ENCODE measurements around the gene C11orf54. TPM values are rescaled to one million over a fixed set of nuclear protein-coding genes. Genes with fewer than 3 reads are reported as not detected.
"Not testable (repeated sequence)": the region's sequence is repeated elsewhere in the genome, so short reads cannot be mapped to it uniquely, and the experiment has no call there.

C11orf54 gene
- total and polyA plus RNA-seq, 5 donors from 2014 or later = 15.3 to 23.2 (median 20.9) TPM

DNA sequence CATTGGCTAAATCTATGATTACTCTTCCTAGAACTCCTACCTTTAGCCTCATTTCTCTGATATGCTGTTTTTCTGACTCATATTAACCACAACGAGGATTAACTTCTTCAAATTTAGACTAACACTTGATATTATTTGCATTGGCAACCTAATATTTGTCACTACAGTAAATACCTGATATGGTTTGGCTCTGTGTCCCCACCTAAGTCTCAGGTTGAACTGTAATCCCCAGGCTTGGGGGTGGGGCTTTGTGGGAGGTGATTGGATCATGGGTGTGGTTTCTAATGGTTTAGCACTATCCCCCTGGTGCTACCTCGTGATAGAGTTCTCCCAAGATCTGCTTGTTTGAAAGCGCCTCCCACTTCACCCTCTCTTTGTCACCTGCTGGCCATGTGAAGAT lies 25.5 kb downstream of the C11orf54 start:
- Mint-ChIP-seq H3K9me3 (peaks cover 0 to 9% (median 2%) of the 10 kb centered on the region in 7 donors), H3K27ac (peak overlapping the region in 1 of 3 donors; percentile 14), H3K36me3 (peaks cover 14% of the 10 kb centered on the region), H3K4me1 (peaks cover 0 to 5% (median 0%) of the 10 kb centered on the region in 4 donors), H3K4me3 (no peak overlapping the region), H3K27me3 (no peaks in the 10 kb centered on the region)
- DNase-seq (no peak), ATAC-seq (ENCODE audit: low read depth in 2 of 2) (no peak)
- Histone ChIP-seq H3K4me1 (ENCODE audit: control insufficient read depth, insufficient read depth, low read length, poor library complexity, severe bottlenecking) (no peaks in the 10 kb centered on the region), H3K36me3 (ENCODE audit: control insufficient read depth, insufficient read depth, low read length) (peaks cover 15% of the 10 kb centered on the region), H3K4me3 (ENCODE audit: low read depth, low read length) (no peak overlapping the region), H3K27ac (ENCODE audit: insufficient read depth, low read length, poor library complexity, severe bottlenecking) (no peak overlapping the region), H3K27me3 (ENCODE audit: control insufficient read depth, insufficient read depth, low read length) (no peaks in the 10 kb centered on the region), H3K9me3 (ENCODE audit: control insufficient read depth in 2 of 2, low read length in 2 of 2) (peaks cover 4 to 5% of the 10 kb centered on the region in 2 experiments)

DNA sequence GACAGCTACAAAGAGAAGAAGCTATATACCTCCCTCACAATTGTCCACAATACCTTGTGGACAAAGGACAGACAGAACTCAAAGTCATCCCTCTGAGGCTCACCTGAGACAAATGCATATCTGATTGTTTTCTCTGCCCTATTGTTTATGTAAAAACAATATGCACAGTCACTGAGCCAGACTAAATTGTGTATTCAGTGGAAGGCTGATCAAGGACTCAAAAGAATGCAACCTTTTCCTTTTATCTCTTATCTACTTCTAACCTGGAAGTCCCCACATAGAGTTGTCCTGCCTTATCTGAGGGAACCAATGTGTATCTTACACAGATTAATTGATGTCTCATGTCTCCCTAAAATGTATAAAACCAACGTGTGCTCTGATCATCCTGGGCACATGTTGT lies 28.7 kb downstream of the C11orf54 start:
- H3K27me3 ChIP-seq (ENCODE audit: control insufficient read depth, insufficient read depth, low read length) = no peaks in the 10 kb centered on the region
- Mint-ChIP-seq H3K4me3 (no peak overlapping the region), H3K4me1 (peaks cover 0 to 7% (median 0%) of the 10 kb centered on the region in 4 donors), H3K27ac (peak overlapping the region in 1 of 3 donors; percentile 44), H3K9me3 (peaks cover 0 to 9% (median 2%) of the 10 kb centered on the region in 7 donors), H3K36me3 (peaks cover 5% of the 10 kb centered on the region), H3K27me3 (no peaks in the 10 kb centered on the region)
- no peak for DNase-seq
- H3K9me3 ChIP-seq (ENCODE audit: control insufficient read depth in 2 of 2, low read length in 2 of 2) = peaks cover 4 to 5% of the 10 kb centered on the region in 2 experiments
- no peak for ATAC-seq (ENCODE audit: low read depth in 2 of 2)
- H3K4me1 ChIP-seq (ENCODE audit: control insufficient read depth, insufficient read depth, low read length, poor library complexity, severe bottlenecking) = no peaks in the 10 kb centered on the region
- no peak overlapping the region for H3K27ac ChIP-seq (ENCODE audit: insufficient read depth, low read length, poor library complexity, severe bottlenecking)
- no peaks in the 10 kb centered on the region for H3K36me3 ChIP-seq (ENCODE audit: control insufficient read depth, insufficient read depth, low read length)
- no peak overlapping the region for H3K4me3 ChIP-seq (ENCODE audit: low read depth, low read length)

DNA sequence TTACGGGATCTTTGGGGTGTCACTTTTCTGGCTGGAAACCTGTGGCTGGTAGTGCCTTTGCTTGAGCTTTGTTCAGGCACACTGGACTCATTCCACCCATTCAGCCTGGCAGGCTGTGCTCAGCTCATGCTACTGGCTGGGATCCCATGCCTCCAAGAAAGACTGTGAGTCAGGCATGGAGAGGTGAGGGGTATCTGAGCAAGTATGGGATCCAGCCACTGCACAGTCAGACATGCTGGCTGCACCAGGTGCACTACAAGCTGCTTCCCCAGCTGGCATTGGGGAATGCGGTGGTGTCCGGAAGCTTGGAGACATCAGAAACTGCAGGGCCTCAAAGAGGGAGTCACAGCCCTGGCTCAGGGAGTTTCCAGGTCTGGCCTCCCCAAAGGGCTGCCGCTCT lies 30.7 kb downstream of the C11orf54 start:
- Mint-ChIP-seq H3K27ac (no peak overlapping the region), H3K4me1 (peaks cover 0 to 6% (median 2%) of the 10 kb centered on the region in 4 donors), H3K36me3 (peaks cover 6% of the 10 kb centered on the region), H3K4me3 (no peak overlapping the region), H3K9me3 (peaks cover 0 to 6% (median 0%) of the 10 kb centered on the region in 7 donors), H3K27me3 (no peaks in the 10 kb centered on the region)
- H3K36me3 ChIP-seq (ENCODE audit: control insufficient read depth, insufficient read depth, low read length) = no peaks in the 10 kb centered on the region
- H3K9me3 ChIP-seq (ENCODE audit: control insufficient read depth in 2 of 2, low read length in 2 of 2) = peaks cover under 1 to 2% of the 10 kb centered on the region in 2 experiments
- ATAC-seq (ENCODE audit: low read depth in 2 of 2) (no peak), DNase-seq (no peak)
- no peaks in the 10 kb centered on the region for H3K4me1 ChIP-seq (ENCODE audit: control insufficient read depth, insufficient read depth, low read length, poor library complexity, severe bottlenecking)
- H3K27ac ChIP-seq (ENCODE audit: insufficient read depth, low read length, poor library complexity, severe bottlenecking) = no peak overlapping the region
- H3K4me3 ChIP-seq (ENCODE audit: low read depth, low read length) = no peak overlapping the region
- no peaks in the 10 kb centered on the region for H3K27me3 ChIP-seq (ENCODE audit: control insufficient read depth, insufficient read depth, low read length)

DNA sequence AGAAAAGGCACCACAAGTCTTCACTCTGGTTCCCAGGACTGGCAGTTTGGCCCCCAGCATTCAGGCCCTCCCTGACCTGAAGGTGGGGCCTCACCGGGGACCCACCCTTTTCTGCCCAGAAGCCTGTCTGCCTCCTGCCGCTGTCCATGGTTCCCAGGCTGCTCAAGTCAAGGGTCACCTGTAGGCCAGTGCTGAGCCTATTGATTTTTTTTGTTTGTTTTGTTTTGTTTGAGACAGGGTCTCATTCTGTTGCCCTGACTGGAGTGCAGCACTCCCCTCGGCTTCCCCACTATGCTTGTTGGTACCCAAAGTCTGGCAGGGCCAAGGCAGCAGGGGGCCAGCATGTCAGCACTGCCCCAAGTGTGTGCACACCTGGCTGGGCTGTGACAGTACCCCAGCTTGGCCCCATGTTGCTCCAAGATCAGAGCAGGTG lies 31.6 kb downstream of the C11orf54 start:
- no peak overlapping the region for H3K4me3 Mint-ChIP-seq
- ATAC-seq (ENCODE audit: low read depth in 2 of 2) (no peak), DNase-seq (no peak)
- Histone ChIP-seq H3K4me1 (ENCODE audit: control insufficient read depth, insufficient read depth, low read length, poor library complexity, severe bottlenecking) (no peaks in the 10 kb centered on the region), H3K27ac (ENCODE audit: insufficient read depth, low read length, poor library complexity, severe bottlenecking) (no peak overlapping the region), H3K36me3 (ENCODE audit: control insufficient read depth, insufficient read depth, low read length) (no peaks in the 10 kb centered on the region), H3K9me3 (ENCODE audit: control insufficient read depth in 2 of 2, low read length in 2 of 2) (no peaks in the 10 kb centered on the region), H3K27me3 (ENCODE audit: control insufficient read depth, insufficient read depth, low read length) (no peaks in the 10 kb centered on the region), H3K4me3 (ENCODE audit: low read depth, low read length) (no peak overlapping the region)
- H3K27me3 Mint-ChIP-seq = no peaks in the 10 kb centered on the region
- H3K4me1 Mint-ChIP-seq = peaks cover 0 to 5% (median 2%) of the 10 kb centered on the region in 4 donors
- no peak overlapping the region for H3K27ac Mint-ChIP-seq
- H3K36me3 Mint-ChIP-seq = peaks cover 6% of the 10 kb centered on the region
- H3K9me3 Mint-ChIP-seq = peaks cover 0 to 6% (median 0%) of the 10 kb centered on the region in 7 donors

DNA sequence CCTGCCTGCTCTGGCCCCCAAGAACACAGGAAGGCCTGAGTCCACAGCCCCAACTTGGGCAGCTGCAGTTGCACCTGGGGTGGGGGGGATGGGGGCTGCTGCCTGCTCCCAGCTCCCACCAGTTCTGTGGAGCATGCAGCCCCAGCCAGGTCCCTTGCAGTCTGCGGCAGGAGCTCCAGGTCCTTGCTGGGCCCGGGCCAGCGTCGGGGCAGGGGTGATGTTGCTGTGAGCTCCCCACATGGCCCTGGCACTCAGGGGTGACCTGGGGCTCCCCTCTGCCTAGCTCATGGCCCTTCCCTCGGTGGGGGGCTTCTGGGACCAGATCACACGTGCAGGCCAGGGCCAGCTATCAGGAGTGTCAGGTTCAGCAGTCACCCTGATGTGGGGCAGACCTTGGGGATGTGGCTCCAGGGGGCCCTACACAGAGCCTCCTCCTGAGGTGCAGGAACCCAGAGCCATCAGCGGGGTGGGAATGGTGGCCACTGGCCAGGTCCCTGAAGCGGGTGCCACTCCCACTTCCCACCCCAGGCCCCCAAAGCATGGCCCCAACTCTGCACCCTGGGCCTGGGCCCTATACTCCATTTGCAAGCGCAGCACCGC lies 32.2 kb downstream of the C11orf54 start:
- Histone ChIP-seq H3K27ac (ENCODE audit: insufficient read depth, low read length, poor library complexity, severe bottlenecking) (no peak overlapping the region), H3K4me1 (ENCODE audit: control insufficient read depth, insufficient read depth, low read length, poor library complexity, severe bottlenecking) (no peaks in the 10 kb centered on the region), H3K36me3 (ENCODE audit: control insufficient read depth, insufficient read depth, low read length) (no peaks in the 10 kb centered on the region), H3K9me3 (ENCODE audit: control insufficient read depth in 2 of 2, low read length in 2 of 2) (no peaks in the 10 kb centered on the region), H3K4me3 (ENCODE audit: low read depth, low read length) (no peak overlapping the region), H3K27me3 (ENCODE audit: control insufficient read depth, insufficient read depth, low read length) (no peaks in the 10 kb centered on the region)
- peaks cover 6% of the 10 kb centered on the region for H3K36me3 Mint-ChIP-seq
- no peak overlapping the region for H3K4me3 Mint-ChIP-seq
- ATAC-seq (ENCODE audit: low read depth in 2 of 2) = no peak
- no peaks in the 10 kb centered on the region for H3K27me3 Mint-ChIP-seq
- no peak overlapping the region for H3K27ac Mint-ChIP-seq
- peaks cover 0 to 5% (median 2%) of the 10 kb centered on the region in 4 donors for H3K4me1 Mint-ChIP-seq
- H3K9me3 Mint-ChIP-seq = peaks cover 0 to 6% (median 0%) of the 10 kb centered on the region in 7 donors
- DNase-seq = no peak

DNA sequence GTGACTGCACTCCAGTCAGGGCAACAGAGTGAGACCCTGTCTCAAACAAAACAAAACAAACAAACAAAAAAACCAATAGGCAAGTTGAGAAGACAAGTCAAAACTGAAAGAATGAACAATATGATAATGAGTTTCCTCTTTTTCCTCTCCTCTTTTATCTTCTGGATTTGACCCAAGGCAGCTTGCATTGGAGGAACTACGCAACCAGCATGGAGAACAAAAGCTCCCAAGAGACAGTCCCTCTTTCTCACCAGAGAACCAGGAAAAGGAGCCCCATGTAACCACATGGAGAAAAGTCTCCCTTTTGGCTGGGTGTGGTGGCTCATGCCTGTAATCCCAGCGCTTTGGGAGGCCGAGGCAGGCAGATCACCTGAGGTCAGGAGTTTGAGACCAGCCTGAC lies 33.1 kb downstream of the C11orf54 start:
- ATAC-seq (ENCODE audit: low read depth in 2 of 2) = not testable (repeated sequence)

DNA sequence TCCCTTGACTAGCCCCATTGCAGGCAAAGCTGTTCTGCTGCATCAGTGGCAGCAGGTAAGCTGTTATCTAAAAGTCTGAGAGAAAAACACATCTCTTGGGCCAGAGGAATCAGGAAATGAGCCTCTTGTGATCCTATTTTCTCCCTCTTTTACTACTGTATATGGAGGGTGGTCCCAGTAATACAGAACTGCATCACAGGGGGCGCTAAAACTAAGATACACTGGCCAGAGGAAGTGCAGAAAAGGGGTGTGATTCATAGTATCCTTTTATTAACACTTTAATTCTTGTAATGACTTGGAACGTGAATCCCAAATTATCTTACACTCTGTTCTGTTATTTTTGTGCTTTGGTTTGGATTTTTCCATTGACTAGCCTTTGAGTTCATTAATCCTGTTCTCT lies 33.8 kb downstream of the C11orf54 start:
- H3K36me3 ChIP-seq (ENCODE audit: control insufficient read depth, insufficient read depth, low read length) = no peaks in the 10 kb centered on the region
- H3K9me3 Mint-ChIP-seq = peaks cover 0 to 8% (median 0%) of the 10 kb centered on the region in 7 donors
- H3K27me3 Mint-ChIP-seq = no peaks in the 10 kb centered on the region
- peaks cover 0 to 5% (median 2%) of the 10 kb centered on the region in 4 donors for H3K4me1 Mint-ChIP-seq
- DNase-seq = peak in 1 of 3 donors; percentile 15
- no peak for ATAC-seq (ENCODE audit: low read depth in 2 of 2)
- H3K4me3 Mint-ChIP-seq = no peak overlapping the region
- H3K9me3 ChIP-seq (ENCODE audit: control insufficient read depth in 2 of 2, low read length in 2 of 2) = no peaks in the 10 kb centered on the region
- H3K4me1 ChIP-seq (ENCODE audit: control insufficient read depth, insufficient read depth, low read length, poor library complexity, severe bottlenecking) = no peaks in the 10 kb centered on the region
- H3K36me3 Mint-ChIP-seq = peaks cover 6% of the 10 kb centered on the region
- no peaks in the 10 kb centered on the region for H3K27me3 ChIP-seq (ENCODE audit: control insufficient read depth, insufficient read depth, low read length)
- H3K4me3 ChIP-seq (ENCODE audit: low read depth, low read length) = no peak overlapping the region
- H3K27ac Mint-ChIP-seq = no peak overlapping the region
- H3K27ac ChIP-seq (ENCODE audit: insufficient read depth, low read length, poor library complexity, severe bottlenecking) = no peak overlapping the region

More for the DNA sequence above, 33.1 kb downstream of the C11orf54 start:
- H3K4me3 ChIP-seq (ENCODE audit: low read depth, low read length); H3K4me3 Mint-ChIP-seq; DNase-seq; H3K27ac ChIP-seq (ENCODE audit: insufficient read depth, low read length, poor library complexity, severe bottlenecking); H3K27ac Mint-ChIP-seq; H3K36me3 Mint-ChIP-seq; H3K4me1 ChIP-seq (ENCODE audit: control insufficient read depth, insufficient read depth, low read length, poor library complexity, severe bottlenecking); H3K4me1 Mint-ChIP-seq; H3K9me3 ChIP-seq (ENCODE audit: control insufficient read depth in 2 of 2, low read length in 2 of 2); H3K27me3 Mint-ChIP-seq; H3K9me3 Mint-ChIP-seq; H3K36me3 ChIP-seq (ENCODE audit: control insufficient read depth, insufficient read depth, low read length); H3K27me3 ChIP-seq (ENCODE audit: control insufficient read depth, insufficient read depth, low read length): not testable (repeated sequence)

DNA sequence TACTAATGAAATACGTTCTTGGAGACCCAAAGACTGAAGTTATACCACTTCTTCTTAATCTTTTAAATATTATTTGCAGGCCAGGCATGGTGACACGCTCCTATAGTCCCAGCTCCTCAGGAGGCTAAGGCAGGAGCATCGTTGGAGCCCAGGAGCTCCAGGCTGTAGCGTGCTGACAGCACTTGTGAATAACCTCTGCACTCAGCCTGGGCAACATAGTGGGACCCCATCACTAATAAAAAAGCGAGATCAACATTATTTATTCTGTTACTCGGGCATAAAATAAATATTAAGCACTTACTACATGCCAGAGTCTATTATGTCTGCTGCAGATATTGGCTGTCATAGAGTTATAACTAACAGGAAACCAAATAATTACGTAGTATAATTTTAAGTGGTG lies 41.9 kb downstream of the C11orf54 start:
- Mint-ChIP-seq H3K4me1 (peaks cover 21 to 46% (median 37%) of the 10 kb centered on the region in 4 donors), H3K9me3 (peaks cover 0 to 3% (median 0%) of the 10 kb centered on the region in 7 donors), H3K4me3 (peak overlapping the region; percentile 92 to 100 (median 98)), H3K27ac (peak overlapping the region; percentile 61 to 98 (median 95)), H3K36me3 (peaks cover 12% of the 10 kb centered on the region), H3K27me3 (no peaks in the 10 kb centered on the region)
- Histone ChIP-seq H3K4me3 (ENCODE audit: low read depth, low read length) (peak overlapping the region; percentile 98), H3K9me3 (ENCODE audit: control insufficient read depth in 2 of 2, low read length in 2 of 2) (no peaks in the 10 kb centered on the region), H3K36me3 (ENCODE audit: control insufficient read depth, insufficient read depth, low read length) (peaks cover 6% of the 10 kb centered on the region), H3K4me1 (ENCODE audit: control insufficient read depth, insufficient read depth, low read length, poor library complexity, severe bottlenecking) (peaks cover 44% of the 10 kb centered on the region), H3K27ac (ENCODE audit: insufficient read depth, low read length, poor library complexity, severe bottlenecking) (peak overlapping the region; percentile 91), H3K27me3 (ENCODE audit: control insufficient read depth, insufficient read depth, low read length) (no peaks in the 10 kb centered on the region)
- peak in 1 of 2 donors; percentile 14 for ATAC-seq (ENCODE audit: low read depth in 2 of 2)
- DNase-seq = no peak
